Activated T-helper 9 cell treated with anti-CD3 and anti-CD28 coated beads, Interleukin-2, amount 50 U/mL, for 16 hours (primary cell): Measurements from ENCODE around the gene FAM209A.
"Not testable (repeated sequence)": the region's sequence is repeated elsewhere in the genome, so short reads cannot be mapped to it uniquely, and the experiment has no call there.

Source experiments
- DNase-seq: peaks from one replicate; pipeline ENCODE4 v3.0.0-alpha.2; 2020; ENCODE audit warnings: low read depth

The FAM209A gene

DNA sequence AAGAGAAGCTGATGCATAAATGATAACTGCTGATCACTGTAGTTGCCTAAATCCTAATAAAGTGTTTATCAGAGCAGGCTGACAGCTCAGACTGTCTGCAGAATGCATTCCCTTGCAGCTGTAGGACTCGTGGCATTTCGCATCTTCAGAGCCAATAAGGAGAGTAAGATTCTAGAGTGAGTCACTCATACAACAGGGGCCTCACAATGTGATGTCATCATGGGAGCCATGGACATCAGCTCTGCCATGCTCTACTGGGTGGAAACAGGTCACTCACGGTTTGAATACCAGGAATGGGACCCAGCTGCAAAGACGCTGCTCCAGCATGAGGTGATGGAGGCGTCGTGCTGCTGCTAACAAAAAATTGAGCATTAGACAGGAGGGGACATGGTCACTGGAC lies 15.9 kb downstream of the FAM209A start:
- DNase-seq = no peak

DNA sequence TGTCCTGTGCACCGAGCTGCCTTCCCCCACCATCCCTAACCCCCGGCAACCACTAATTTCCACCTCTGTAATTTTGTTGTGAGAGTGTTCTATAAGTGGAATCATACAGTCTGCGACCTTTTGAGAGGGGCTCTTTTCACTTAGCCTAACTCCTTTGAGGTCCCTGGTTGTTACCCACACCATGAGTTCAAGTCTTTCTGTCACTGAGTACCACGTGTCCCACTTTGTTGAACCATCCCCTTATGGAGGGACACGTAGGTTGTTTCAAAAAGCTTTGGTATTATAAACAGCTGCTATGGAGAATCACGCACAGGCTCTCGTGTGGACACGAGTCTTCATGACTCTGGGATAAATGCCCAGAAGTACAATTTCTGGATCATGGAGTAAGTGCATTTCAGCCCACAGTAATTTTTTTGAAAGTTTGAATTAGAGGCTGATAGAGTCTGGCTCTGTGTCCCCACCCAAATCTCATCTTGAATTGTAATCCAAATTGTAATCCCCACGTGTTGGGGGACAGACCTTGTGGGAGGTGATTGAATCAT lies 18.0 kb downstream of the FAM209A start:
- no peak for DNase-seq

DNA sequence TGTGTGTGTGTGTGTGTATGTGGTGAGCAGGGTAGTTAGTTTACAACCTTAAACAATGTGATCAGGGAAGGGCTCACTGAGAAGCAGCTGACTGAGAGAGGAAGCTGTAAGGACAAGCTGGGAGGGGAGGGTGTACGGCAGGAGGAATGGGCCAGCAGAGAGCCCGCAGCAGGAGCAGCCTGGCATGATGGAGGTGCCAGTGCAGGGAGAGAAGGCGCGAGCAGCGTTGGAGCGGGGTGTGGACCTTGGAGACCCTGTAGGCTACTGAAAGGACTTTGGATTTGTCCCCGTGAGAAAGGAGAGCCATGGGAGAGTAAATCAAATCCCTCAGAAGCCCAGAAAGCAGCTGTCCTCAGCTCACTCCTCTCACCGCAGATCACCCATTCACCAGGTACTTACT lies 27.0 kb downstream of the FAM209A start:
- no peak for DNase-seq

GRCh38 chr20:56552911-56553629 lies 28.5 kb downstream of the FAM209A start:
- no peak for DNase-seq

- no peak for DNase-seq
These were observed 30.3 kb downstream of the FAM209A start for GRCh38 chr20:56554869-56555268.

- no peak for DNase-seq
These were observed 34.4 kb downstream of the FAM209A start for GRCh38 chr20:56558968-56559367.

DNA sequence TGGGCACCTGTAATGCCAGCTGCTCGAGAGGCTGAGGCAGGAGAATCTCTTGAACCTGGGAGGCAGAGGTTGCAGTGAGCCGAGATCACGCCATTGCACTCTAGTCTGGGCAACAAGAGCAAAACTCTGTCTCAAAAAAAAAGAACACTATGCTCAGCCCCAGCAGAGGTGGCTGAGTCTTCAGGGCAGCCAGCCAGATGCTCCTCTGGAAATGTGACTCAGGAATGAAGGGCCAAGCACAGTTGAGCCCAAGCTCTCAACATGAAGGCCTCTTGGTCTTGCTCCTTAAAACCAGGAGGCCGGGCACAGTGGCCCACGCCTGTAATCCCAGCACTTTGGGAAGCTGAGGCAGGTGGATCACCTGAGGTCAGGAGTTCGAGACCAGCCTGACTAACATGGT lies 40.0 kb downstream of the FAM209A start:
- DNase-seq = not testable (repeated sequence)

- no peak for DNase-seq
These were observed 41.0 kb downstream of the FAM209A start for GRCh38 chr20:56565511-56565910.

- no peak for DNase-seq
These were observed 42.1 kb downstream of the FAM209A start for GRCh38 chr20:56566621-56567020.

DNA sequence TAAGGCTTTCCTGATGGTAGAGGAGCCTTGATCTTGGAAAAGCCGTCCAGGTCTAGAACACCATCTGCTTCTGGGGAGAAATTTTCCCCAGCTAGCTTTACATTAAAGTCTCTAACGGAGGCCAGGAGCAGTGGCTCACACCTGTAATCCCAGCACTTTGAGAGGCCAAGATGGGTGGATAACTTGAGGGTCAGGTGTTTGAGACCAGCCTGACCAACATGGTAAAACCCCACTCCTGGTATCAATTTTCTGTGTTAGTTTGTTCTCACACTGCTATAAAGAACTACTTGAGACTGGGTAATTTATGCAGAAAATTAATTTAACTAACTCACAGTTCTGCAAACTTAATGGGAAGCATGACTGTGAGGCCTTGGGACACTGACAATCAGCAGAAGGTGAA lies 46.3 kb downstream of the FAM209A start:
- no peak for DNase-seq

- no peak for DNase-seq
These were observed 47.6 kb downstream of the FAM209A start for GRCh38 chr20:56572172-56572571.

DNA sequence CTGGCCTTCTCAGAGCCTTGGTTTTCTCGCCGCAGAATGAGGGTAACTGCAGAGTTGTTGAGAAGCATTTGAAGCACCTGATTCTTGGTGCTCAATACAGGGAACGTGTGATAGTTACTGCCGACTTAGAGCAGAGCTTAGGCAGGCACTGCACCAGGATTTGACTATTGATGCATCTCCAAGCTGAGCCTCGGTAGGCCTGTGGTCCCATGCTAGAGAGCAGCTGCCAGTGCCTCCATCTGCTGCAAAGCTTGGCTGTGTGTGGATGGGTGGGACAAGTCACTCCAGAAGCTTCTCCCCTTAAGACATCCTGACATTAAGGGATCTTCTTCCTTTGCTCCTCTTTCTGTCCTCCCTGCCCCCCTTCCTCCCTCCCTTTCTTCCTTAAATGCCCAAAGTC lies 49.4 kb downstream of the FAM209A start:
- DNase-seq = no peak

DNA sequence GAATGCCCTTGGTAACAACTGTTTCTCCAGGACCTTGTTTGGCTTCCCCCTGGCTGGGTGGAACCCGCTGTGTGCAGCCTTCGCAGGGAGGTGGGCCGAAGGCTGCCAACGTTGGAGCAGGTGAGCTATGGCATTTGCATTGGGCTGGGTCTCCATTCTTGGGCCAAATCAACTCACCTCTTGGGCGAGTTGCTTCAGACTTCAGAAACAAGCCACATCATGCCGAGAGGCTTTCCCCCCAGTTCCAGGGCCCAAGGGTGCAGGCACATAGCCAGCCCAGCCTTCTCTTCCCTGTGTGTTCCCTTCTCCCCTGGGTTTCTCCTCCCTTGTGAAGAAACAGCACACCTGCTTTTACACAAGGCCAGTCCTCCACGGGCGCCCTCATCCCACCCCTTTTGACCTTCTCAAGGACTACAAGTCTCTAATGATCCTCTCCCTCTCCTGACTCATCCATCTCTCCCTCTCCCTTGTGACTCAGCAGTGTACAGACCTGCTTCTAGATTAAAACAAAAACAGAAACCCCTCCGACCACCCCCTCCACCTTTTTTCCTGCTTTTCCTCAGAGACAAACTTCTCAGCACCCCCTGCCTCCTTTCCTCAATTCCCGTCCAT lies 50.1 kb downstream of the FAM209A start:
- DNase-seq = no peak

GRCh38 chr20:56575157-56575556 lies 50.6 kb downstream of the FAM209A start:
- DNase-seq = no peak
